ENCODE results near the gene CALCA. TPM values are rescaled to one million over a fixed set of nuclear protein-coding genes. Genes with fewer than 3 reads are reported as not detected.

The CALCA gene
- total RNA-seq, 1 donor from 2014 or later: not detected

DNA sequence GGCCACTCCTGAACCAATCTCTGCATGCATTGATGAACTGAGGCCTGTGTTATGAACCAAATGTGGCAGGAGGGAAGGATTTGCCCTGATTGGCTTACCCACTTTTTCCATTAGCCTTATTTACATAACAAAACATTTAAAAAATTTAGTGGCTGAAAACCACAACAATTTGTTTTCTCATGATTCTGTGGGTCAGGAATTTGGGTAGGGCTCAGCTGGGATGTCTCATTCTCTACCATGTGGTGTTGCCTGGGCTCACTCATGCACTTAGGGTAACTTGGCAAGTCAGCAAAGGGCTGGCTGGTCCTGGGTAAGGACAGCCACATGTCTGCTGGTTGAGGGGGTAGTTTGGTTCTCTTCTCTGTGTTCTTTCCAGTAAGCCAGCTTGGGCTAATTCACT is 45.0 kb downstream of the CALCA start:
- Histone ChIP-seq H3K4me2 (ENCODE audit: low read length) (no peak overlapping the region), H2AFZ (ENCODE audit: low read depth, low read length) (no peak overlapping the region), H3K4me3 (ENCODE audit: insufficient read depth, low read depth, low read length) (no peak overlapping the region), H3K9ac (ENCODE audit: low read length) (no peak overlapping the region), H3K27me3 (ENCODE audit: insufficient read depth, low read length) (no peaks in the 10 kb centered on the region), H3K9me3 (ENCODE audit: insufficient read depth, low read depth, low read length) (no peaks in the 10 kb centered on the region), H3K36me3 (ENCODE audit: insufficient read depth, low read length) (no peaks in the 10 kb centered on the region), H3K4me1 (ENCODE audit: insufficient read depth, low read length) (peaks cover 2% of the 10 kb centered on the region), H3K27ac (ENCODE audit: low read depth, low read length) (peak overlapping the region; percentile 12), H4K20me1 (ENCODE audit: insufficient read depth, low read length) (no peaks in the 10 kb centered on the region), H3K79me2 (ENCODE audit: insufficient read depth, low read length) (no peaks in the 10 kb centered on the region)
- no peaks in the 10 kb centered on the region for H3K36me3 Mint-ChIP-seq (ENCODE audit: low read depth, unreplicated experiment)
- DNase-seq (ENCODE audit: low read depth): peak; percentile 64
- no peak overlapping the region for H3K4me3 Mint-ChIP-seq (ENCODE audit: unreplicated experiment)
- no peak for TF ChIP-seq EZH2 (IDR thresholded peaks at IDR 0.05; ENCODE audit: insufficient read depth, low read length)
- TF ChIP-seq, protein P1, sequence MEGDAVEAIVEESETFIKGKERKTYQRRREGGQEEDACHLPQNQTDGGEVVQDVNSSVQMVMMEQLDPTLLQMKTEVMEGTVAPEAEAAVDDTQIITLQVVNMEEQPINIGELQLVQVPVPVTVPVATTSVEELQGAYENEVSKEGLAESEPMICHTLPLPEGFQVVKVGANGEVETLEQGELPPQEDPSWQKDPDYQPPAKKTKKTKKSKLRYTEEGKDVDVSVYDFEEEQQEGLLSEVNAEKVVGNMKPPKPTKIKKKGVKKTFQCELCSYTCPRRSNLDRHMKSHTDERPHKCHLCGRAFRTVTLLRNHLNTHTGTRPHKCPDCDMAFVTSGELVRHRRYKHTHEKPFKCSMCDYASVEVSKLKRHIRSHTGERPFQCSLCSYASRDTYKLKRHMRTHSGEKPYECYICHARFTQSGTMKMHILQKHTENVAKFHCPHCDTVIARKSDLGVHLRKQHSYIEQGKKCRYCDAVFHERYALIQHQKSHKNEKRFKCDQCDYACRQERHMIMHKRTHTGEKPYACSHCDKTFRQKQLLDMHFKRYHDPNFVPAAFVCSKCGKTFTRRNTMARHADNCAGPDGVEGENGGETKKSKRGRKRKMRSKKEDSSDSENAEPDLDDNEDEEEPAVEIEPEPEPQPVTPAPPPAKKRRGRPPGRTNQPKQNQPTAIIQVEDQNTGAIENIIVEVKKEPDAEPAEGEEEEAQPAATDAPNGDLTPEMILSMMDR (IDR thresholded peaks at IDR 0.05; ENCODE audit: insufficient read depth, low read depth, low read length): no peak
- H3K27me3 Mint-ChIP-seq (ENCODE audit: low read depth, unreplicated experiment): peaks cover 10% of the 10 kb centered on the region
- peaks cover 4% of the 10 kb centered on the region for H3K9me3 Mint-ChIP-seq (ENCODE audit: unreplicated experiment)
- FAIRE-seq: no peak
- no peaks in the 10 kb centered on the region for H3K4me1 Mint-ChIP-seq (ENCODE audit: low read depth, unreplicated experiment)
- H3K27ac Mint-ChIP-seq (ENCODE audit: unreplicated experiment): no peak overlapping the region

- Histone ChIP-seq H3K9ac (ENCODE audit: low read length) (no peak overlapping the region), H3K4me1 (ENCODE audit: insufficient read depth, low read length) (peaks cover 2% of the 10 kb centered on the region), H3K36me3 (ENCODE audit: insufficient read depth, low read length) (no peaks in the 10 kb centered on the region), H3K27ac (ENCODE audit: low read depth, low read length) (no peak overlapping the region), H2AFZ (ENCODE audit: low read depth, low read length) (no peak overlapping the region), H3K27me3 (ENCODE audit: insufficient read depth, low read length) (peaks cover 2% of the 10 kb centered on the region), H3K79me2 (ENCODE audit: insufficient read depth, low read length) (no peaks in the 10 kb centered on the region), H3K9me3 (ENCODE audit: insufficient read depth, low read depth, low read length) (no peaks in the 10 kb centered on the region), H3K4me3 (ENCODE audit: insufficient read depth, low read depth, low read length) (no peak overlapping the region), H4K20me1 (ENCODE audit: insufficient read depth, low read length) (no peaks in the 10 kb centered on the region), H3K4me2 (ENCODE audit: low read length) (no peak overlapping the region)
- H3K36me3 Mint-ChIP-seq (ENCODE audit: low read depth, unreplicated experiment): no peaks in the 10 kb centered on the region
- H3K4me3 Mint-ChIP-seq (ENCODE audit: unreplicated experiment): no peak overlapping the region
- peaks cover 7% of the 10 kb centered on the region for H3K27me3 Mint-ChIP-seq (ENCODE audit: low read depth, unreplicated experiment)
- H3K27ac Mint-ChIP-seq (ENCODE audit: unreplicated experiment): no peak overlapping the region
- no peak for FAIRE-seq
- DNase-seq (ENCODE audit: low read depth): no peak
- TF ChIP-seq EZH2 (IDR thresholded peaks at IDR 0.05; ENCODE audit: insufficient read depth, low read length): no peak
- TF ChIP-seq, protein P1 (IDR thresholded peaks at IDR 0.05; ENCODE audit: insufficient read depth, low read depth, low read length): no peak
- H3K9me3 Mint-ChIP-seq (ENCODE audit: unreplicated experiment): peaks cover 2% of the 10 kb centered on the region
- no peaks in the 10 kb centered on the region for H3K4me1 Mint-ChIP-seq (ENCODE audit: low read depth, unreplicated experiment)
These were observed 47.8 kb downstream of the CALCA start for GRCh38 chr11:14924318-14924717.

Other genes starting within 250 kb of the CALCA start
- gene CYP2R1, start 80.1 kb downstream of the CALCA start, total RNA-seq: 9.9 and 11.1 TPM in 2 replicates
- 0.61 TPM in 1 of 2 replicates, not detected in the other for gene CALCB, start 101.2 kb upstream of the CALCA start, total RNA-seq
- gene INSC, start 142.6 kb upstream of the CALCA start, total RNA-seq: not detected in 2 replicates